Stimulated activated CD8-positive, alpha-beta memory T cell treated with anti-CD3 and anti-CD28 coated beads, Interleukin-15, amount 100 ng/mL, for 4 hours (primary cell): ENCODE results near the gene IKZF1.
A peak's percentile ranks its signal among the peaks of the same experiment; 100 is the strongest.

Source experiments
- DNase-seq, 2 donors: peaks; one replicate each; pipeline ENCODE4 v3.0.0-alpha.2; 2020; ENCODE audit warnings: low read depth in 2 of 2

The IKZF1 gene

DNA sequence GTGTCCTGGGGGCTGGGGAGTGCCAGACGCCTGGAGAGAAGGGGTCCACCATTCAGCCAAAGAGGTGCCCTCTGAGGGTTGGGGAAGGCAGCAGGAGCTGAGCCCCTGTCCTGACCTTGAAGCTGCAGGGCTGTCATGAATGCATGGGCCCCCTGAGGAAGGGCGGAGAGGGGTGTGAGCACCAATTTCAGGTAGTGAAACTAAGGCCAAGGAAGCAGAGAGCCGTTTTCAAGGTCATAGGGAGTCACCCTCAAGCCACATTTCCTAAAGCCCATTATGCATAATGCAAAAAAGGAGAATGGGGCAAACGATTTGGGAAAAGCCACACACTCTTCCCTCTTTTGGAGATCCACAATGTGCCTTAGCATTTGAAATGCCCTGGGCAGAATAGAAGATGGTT is 108.5 kb downstream of the IKZF1 start:
- DNase-seq: no peak

DNA sequence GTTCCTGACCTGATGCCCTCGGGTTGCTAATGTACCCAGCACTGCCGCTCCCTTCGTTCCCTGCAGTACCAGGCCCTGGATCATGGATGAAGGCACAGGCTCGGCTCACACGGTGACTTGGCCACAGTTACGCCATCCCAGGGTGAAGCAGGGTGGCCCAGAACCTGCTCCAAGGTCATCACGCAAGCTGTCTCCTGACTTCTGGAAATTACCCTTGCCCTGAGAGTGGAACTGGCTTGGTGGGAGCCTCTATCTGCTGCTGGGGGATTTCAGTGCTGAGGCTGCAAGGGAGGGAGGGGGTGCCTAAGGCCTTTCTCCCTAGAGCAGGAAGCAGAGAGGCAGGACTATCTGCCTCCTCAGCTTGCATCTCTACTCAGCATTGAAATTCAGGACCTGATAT is 109.0 kb downstream of the IKZF1 start:
- DNase-seq: no peak

DNA sequence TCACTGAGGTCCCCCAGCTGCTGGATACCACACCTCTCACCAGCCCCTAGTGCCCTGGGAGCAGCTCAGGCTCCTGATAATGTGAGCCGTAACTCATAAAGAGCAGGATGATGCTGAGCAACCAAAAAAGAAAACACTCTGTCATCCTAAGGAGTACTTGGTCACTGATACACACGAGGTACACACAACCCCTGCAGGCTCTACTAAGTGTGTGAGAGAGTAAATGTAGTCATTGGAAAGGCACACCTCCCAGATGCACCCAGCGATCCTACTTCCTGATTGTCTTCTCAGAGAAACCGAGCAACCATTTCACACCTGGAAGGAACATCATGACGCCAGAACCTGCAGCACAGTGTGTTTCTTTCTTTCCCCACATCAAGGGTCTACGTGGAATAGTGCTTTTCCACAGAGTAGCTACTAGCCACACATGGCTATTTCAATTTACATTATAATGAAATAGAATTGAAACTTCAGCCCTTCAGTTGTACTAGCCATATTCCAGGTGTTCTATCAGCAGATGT is 111.4 kb downstream of the IKZF1 start:
- no peak for DNase-seq

DNA sequence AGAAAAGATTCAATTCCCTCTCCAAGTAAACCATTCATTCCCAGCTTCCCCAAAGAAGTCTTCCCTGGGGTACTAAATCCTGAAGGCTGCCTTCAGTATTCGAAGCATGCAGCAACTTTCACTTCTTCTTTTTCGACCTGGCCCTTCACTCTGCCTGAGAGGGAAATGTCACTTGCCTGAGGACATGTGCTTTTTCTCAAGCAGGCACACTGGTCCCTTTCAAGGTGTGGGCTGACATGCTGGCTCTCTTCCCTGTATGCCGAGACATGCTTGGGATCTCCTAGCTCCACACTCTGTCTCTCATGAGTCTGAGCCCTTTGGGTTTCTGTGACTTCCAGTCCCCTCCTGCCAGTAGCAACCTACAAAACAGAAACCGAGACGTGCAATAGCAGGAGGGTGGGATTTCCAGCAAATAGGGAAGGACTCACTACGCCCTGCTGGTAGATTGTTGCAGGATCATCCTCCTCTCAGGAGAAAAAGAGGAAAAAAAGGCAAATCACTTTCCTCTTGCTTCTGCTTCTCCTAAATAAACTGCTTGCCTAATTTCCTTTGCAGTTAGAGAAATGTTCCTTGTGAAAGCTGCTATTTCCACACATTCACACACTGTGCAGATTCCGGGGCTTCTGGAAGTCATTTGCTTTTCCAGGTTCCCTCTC is 112.1 kb downstream of the IKZF1 start:
- DNase-seq: no peak

DNA sequence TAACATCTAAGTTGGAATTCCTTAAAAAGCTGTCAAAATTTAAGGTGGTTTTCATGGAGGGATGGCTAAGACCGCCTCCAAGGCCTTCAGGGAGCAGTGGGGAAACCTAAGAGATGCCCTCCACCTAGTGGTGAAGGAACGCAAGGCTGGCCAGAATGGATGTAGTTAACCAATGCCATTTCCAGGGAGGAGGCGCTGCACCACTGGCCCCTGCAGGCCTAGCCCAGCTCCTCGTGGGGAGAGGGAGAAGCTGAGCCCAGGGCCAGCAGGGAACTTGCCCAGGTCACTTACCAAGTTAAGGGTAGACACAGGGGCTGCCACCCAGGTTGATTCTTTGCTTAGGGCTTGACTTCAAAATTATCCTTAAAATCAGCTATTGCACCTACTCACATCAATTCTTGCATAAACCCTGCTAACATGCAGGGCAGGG is 113.6 kb downstream of the IKZF1 start:
- DNase-seq: peak; percentile 27 to 53

DNA sequence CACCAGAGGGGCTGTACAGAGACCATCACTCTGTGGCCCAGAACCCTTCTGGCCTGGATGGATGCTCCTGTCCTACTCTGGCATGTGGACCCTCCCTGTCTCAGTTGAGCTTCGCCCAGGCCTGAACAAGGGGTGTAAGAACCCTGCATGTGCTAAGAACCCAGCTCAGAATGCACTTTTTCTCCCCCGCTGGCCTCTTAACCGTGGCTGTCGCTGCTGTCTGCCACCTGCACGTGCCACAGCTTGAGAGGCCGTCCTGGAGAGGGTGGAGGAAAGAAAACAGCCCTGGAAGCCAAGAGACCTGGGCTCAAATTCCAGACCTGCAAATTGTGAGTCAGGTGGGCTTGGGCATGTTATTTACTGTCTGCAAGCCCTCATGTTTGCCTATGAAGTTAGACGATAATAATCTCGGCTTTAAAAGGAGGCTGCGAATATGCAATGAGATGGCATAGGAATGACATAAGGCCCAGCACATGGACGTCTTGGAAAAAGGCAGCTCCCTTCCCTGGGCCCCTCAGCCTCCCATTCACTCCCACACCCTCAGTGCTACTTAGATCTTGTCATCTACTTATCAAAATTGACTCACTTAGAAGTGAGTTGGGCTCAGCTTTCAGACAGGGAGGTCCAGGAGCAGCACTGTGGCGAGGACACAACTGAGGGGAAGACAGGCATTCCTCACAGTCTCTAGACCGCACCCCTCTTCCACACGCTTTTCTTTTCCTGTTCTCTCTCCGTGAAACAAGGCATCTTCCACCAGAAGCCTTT is 114.2 kb downstream of the IKZF1 start:
- no peak for DNase-seq

DNA sequence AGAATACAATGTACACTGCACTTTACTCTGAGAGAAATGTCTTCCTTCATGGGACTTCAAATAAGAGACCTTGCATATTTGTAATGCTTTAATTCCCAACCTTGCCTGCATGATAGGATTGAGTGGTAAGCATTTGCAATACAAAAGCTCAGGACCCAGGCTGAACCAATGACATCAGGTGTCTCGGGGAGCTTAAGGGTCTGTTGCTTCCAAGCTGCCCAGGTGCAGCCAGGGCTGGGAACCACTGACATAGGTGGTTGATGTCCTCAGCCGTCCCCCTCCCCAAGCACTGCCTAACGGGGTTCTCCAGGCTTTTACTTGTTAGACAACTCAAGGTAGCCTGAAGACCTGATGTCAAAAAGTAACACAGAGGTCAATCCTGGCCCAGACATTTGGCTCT is 116.5 kb downstream of the IKZF1 start:
- DNase-seq: no peak

DNA sequence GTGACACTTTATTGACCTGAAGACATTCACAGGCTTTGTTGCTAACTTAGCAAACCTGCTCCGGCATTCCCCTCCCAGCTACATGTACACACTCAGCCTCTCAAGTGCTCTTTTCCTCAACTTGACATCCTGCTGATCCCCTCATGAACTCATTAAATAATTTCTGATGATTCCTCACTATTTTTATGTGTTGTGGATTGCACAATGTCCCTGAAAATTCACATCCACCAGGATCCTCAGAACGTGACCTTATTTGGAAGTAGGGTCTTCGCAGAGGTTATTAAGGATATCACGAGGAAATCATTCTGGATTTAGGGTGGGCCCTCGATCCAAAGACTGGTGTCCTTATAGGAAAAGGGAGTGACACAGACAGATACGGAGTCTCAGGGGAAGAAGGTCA is 118.3 kb downstream of the IKZF1 start:
- DNase-seq: no peak

DNA sequence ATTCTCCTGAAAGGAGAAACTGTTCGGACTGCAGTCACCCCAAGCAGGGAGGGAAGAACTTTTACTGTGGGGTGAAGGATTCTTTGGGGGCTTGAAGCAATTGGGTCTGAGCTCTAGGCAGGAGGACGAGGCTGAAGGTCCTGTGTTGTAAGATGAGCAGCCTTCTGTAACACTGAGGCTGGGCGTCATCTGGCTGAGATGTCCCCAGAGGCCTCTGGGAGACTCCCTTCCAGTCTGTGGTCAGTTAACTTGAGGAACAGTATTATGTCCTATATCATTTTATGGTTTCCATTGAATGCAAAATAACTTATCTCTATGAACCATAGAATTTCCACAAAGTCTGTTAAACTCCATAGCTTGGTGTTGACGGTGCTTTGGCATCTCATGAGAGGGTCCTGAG is 119.3 kb downstream of the IKZF1 start:
- no peak for DNase-seq

DNA sequence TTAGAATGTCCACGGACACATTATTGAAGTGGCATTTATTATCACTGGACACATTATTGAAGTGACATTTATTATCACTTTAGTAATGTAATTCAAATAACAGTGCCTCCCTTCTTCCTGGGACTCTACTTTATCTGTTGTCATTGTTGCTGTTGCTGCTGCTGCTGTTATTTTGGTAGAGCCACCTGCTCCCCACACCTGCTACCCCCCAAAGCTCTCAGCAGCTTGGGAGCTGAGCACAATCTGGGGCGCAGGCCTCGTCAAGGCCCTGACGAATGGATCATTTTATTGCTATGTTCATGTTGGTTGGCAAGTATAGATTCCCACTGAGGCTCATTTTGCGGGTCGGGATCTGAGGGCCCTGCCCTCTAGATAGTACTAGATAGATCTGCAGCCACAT is 120.8 kb downstream of the IKZF1 start:
- no peak for DNase-seq

DNA sequence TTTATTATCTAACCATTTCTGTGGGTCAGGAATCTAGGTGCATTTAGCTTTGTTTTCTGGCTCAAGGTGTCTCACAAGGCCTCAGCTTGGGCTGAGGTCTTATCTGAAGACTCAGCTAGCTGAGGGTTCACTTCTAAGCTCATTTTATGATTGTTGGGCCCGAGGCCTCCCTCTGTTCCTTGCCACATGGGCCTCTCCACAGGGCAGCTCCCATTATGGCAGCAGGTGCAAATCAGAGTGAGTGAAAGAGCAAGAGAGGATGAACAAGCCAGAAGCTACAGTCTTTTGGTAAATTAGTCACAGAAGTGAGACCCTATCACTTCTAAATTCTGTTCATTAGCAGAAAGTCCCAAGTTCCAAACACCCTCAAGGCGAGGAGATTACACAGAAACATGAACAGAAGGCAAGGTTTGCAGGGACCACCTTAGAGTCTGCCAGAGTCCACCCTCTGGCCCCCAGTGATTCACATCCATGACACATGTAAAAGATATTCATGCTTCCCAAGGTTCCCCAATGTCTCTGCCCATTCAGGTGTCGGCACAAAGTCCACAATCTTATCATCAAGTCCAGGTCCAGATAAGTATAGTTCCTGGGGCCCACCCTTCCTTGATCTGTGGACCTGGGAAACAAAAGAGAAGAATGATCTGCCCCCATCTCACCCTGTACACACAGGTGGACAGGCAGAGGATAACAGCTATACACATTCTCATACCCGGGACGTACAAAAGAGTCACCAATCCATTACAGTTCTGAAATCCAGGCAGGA is 121.9 kb downstream of the IKZF1 start:
- DNase-seq: no peak

DNA sequence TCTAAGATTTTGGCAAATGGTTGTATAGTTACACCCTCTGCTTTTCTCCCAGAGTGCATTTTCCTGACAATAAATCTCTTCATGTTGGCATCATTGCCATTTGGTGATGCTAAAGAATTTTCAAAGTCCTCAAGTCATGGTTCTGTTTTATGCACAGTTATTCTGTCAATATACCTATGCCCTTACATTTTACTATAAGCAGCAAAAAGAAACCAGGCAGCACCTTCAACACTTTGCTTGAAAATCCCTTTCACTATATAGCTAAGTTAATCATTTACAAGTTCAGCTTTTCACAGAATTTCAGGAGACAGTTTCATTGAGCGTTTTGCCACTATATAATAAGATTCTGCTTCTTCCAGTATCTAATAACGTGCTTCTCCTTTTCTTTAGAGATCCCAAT is 123.0 kb downstream of the IKZF1 start:
- no peak for DNase-seq

DNA sequence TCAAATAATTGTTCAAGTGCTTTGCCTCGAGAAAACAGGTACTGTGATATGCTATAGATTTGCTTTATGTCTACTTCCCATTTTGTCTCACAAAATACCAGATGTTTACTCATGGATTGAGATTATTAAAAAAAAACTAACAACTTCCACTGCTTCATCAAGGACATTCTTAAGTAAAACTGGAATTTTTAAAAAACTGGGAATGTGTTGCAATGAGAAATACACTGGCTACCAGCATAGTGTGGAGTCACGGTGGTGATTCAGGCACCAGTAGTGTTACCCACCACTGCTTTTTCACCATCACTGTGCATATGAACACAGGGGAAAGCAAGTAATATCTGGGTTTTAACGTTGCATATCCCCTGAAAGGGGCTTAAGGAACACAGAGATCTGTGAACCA is 124.4 kb downstream of the IKZF1 start:
- no peak for DNase-seq

DNA sequence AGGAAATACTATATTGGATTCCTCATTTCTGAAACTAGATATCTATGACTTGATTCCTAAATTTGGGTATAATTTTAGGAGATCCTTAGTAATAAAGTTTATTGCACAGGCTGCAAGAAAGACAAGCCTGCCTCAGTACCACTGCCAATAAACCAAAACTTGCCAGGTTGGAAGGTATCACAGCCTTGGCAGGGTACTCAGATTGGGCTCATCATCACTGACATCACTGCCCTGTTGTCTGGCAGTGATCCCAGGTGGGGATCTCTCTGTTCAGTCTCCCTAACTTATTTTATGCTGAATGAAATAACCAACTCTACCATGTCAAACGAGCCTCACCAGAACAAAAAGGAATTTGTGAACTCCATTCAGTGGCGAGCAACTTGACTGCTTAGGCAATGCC is 126.8 kb downstream of the IKZF1 start:
- no peak for DNase-seq

DNA sequence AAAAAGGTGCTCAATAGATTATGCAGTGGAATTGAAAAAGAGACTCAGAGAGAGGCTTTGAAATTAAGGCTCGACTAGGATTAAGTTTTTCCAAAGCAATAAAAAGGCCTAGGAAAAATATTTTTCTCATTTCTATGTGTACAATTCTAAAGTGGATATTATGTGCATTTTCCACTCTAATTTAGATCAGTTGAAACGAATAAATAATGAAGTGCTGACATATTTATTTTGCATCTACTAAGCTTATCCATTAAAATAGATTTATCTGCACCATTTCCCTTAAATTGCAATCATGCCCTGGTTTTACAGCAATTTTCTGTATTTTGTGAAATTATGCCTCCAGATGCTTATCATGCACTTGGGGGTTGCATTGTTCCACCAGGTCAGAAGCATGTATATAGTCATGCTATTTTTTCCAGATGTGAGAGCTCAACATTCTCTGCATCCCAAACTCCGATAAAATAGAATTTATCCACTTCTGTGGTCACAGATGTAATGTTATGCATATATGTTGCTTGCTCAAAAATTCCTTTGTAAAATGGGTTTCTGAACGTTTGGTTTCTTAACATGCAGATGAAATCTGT is 127.3 kb downstream of the IKZF1 start:
- no peak for DNase-seq

DNA sequence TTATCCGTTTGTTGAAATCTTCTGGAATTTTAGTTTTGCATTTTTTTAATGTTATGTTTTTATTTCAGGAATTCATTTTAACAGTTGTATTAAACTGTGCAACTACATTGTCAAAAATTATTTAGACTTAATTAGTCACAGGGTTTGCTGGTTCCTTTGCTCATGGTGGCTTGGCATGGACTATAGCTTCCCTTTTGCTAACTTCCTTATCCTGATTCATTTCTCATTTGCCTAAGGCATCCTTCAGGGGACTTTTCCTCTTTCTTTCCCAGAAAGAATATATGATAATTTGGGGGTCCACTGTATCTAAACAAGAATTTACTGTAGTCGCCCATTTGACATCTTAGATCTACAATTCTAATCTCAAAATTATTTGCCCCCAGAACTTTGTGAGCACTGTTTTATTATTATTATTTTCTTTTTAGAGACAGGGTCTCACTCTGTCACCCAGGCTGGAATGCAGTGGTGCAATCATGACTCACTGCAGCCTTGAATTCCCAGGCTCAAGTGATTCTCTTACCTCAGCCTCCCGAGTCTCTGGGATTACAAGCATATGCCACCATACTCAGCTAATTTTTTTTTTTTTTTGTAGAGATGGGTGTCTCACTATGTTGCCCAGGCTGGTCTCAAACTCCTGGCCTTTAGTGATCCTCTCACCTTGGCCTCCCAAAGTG is 131.8 kb downstream of the IKZF1 start:
- no peak for DNase-seq

DNA sequence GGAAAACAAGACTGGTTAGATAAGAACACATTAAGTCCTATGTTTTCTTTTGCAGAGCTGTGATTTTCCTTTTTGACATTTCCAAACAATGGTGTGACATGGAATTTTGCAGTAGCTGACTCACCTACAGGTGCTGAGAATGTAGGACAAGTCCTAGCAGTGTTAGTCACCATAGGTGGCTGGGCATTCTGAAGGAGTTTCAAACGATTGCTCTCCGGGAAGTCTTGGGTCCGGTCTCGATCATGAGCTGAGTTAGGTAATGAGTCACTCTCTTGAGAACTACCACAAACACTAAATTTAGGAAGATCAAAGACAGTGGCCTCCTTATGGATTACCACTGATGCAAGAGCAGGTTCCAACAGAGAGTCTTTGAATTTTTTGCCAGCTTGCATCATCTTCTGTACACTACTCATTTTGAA is 142.0 kb downstream of the IKZF1 start:
- no peak for DNase-seq

DNA sequence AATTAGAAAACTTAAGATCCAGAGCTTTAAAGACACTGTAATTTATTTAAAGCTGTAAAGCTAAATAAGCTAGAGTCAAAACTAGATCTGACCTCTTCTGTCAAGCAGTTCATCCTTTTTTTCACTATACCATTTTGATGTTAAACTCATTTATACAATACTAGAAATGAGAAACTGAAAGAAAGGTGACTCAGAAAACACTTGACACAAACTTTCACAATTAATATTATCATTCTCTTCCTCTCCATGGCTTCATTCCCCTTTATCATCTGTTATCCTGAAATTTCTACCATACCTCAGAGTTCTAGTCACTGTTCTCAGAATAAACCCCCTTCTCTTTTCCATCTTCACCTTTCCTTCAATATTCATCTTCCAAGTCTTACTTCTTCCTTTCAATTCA is 144.3 kb downstream of the IKZF1 start:
- DNase-seq: no peak

DNA sequence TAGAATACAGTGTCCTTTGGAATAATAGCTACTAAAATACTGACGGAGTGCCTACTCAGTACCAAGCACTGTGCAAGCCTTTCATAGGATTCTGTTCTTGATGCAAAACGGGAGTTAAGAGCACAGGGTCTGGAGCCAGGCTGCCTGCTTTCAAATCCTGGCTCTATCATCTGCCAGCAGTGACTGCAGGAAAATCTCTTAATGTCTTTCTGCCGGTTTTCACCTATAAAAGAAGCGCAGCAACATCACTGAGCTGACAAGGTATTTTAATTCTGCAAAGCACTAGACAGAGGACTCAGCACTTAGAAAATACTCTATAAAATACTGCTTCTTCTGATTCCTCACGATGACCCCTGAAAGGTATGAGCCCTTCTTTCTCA is 145.0 kb downstream of the IKZF1 start:
- no peak for DNase-seq

DNA sequence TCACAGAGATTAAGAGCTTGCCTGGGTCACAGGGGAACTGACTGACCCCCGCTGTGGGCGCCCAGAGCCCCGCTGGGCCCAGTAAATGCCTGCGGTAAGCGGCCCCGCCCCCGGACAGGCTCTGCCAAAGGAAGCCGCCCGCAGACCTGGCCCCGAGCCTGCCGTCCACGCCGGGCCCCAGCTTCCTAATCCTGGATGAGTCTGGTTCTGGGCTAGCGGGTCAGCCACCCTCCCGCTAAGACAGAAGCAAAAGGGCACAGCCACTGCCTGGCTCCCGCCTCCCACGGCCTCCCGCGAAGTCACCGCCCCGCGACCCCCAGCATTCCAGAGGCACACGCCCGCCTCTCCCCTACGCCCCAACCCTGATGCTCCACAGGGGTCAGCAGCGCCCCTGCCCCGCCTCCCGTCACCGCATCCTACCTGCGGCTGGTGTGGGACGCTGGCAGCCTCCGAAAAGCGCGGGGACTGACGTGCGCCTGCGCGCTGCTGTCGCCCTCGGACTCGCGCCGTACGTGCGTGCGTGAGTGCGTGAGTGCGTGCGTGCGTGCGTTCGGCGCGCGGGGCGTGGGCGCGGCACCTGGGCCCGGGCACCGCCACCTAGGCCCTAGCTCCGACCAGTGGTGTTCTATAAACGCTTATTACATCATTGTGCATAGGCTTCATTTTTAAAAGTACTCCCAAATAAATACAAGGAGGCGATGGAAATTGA is 145.5 kb downstream of the IKZF1 start, which contains the start of gene FIGNL1:
Gene FIGNL1 (minus strand): TSS at position 470 of the 709 bp plus-strand sequence. CDS start 3,063 bp downstream, outside the sequence.
- DNase-seq: peak; percentile 66 to 77

DNA sequence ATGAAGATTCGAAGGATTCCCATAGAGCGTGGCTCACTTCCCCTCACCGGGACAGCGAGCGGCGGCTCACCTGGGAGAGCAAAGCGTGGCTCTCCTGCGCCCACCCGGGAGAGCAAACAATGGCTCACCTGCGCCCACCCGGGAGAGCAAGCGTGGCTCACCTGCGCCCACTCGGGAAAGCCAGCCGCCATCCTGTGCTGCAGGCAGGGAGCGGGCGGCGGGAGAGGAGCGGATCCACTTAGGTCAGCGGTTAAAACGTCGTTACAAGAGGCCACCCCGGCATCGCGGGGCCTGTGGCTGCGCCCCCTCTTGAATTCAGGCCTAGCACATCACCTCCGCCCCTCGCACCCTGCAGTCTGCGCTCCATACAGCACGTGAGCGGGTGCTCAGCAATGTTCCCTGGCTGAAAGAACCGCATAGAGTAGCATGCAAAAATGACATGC is 146.1 kb downstream of the IKZF1 start:
- peak; percentile 1 to 14 for DNase-seq
